Measurements from ENCODE around the gene RALGPS1.

RALGPS1 gene

GRCh38 chr9:127143920-127144465, 229.4 kb downstream of the RALGPS1 start:
- Histone ChIP-seq H3K27ac (ENCODE audit: extremely low read depth, low read depth, low read length) (no peak overlapping the region), H3K36me3 (ENCODE audit: control insufficient read depth in 2 of 2, insufficient read depth in 1 of 2, low read length in 2 of 2) (no peaks in the 10 kb centered on the region), H3K4me1 (ENCODE audit: control insufficient read depth, insufficient read depth, low read length) (no peaks in the 10 kb centered on the region), H3K4me3 (ENCODE audit: low read depth, low read length) (no peak overlapping the region), H3K9me3 (ENCODE audit: control insufficient read depth, insufficient read depth, low read depth, low read length) (no peaks in the 10 kb centered on the region)
- CTCF ChIA-PET, result no interaction called here
- TF ChIP-seq ZSCAN5A (tag by site-specific recombination; IDR thresholded peaks at IDR 0.05) (no peak), ZNF518A (tag by site-specific recombination; conservative IDR thresholded peaks at IDR 0.05; ENCODE audit: low read depth) (no peak), ZNF530 (tag by site-specific recombination; IDR thresholded peaks at IDR 0.05; ENCODE audit: low read depth) (no peak), ZNF280C (tag by site-specific recombination; IDR thresholded peaks at IDR 0.05) (no peak), YY2 (tag by site-specific recombination; IDR thresholded peaks at IDR 0.05) (no peak), TRIM28 (IDR thresholded peaks at IDR 0.05; ENCODE audit: borderline replicate concordance, low read length) (no peak), REST (tag by site-specific recombination; IDR thresholded peaks at IDR 0.05) (no peak), ZNF174 (tag by site-specific recombination; IDR thresholded peaks at IDR 0.05) (no peak), ZNF138 (tag by site-specific recombination; IDR thresholded peaks at IDR 0.05; ENCODE audit: borderline replicate concordance) (no peak), SALL2 (tag by site-specific recombination; IDR thresholded peaks at IDR 0.05; ENCODE audit: borderline replicate concordance) (no peak), ZNF157 (tag by site-specific recombination; IDR thresholded peaks at IDR 0.05) (no peak), ZNF23 (tag by site-specific recombination; IDR thresholded peaks at IDR 0.05; ENCODE audit: borderline replicate concordance) (no peak)
- POLR2A ChIA-PET, result no interaction called here
